HPDE6-E6E7 (cell line): ENCODE results near the gene PRLH.
A peak's percentile ranks its signal among the peaks of the same experiment; 100 is the strongest.

Experiments
- DNase-seq: peaks from one replicate; pipeline ENCODE4 v3.0.0; 2011; ENCODE audit warnings: missing footprints; ENCODE audit errors: extremely low spot score

The PRLH gene

DNA sequence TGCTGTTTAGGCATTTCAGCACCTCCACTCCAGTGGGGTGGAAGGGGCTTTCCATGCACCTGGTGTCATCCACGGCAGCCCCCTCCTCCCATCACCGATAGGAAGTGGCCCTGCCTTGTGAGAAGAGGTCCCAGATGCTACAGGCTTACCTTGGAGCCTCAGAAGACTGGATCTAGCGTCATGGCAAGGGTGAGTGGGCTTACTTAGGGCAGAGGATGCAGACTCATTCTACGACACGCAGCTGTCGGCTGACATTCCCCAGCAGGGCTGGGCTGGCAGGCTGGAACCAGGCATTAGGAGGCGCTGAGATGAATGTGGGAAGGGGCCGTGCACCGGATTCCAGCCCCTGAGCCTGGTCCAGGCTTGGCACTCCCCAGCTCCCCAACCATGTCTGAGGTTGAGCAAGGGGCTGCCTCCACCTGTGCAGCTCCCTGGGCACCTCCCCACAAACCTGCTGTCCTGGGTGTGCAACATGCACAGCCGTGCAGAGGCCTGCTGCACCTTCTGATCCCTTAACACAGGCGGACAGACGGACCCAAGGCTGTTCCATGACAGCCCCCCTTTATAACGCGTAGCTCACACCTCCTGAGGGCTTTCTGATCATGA is 1.7 kb upstream of the PRLH start:
- no peak for DNase-seq

GRCh38 chr2:237565974-237566373 is 400 bp upstream of the PRLH start:
- DNase-seq, result no peak

GRCh38 chr2:237567276-237568029 is 1.1 kb downstream of the PRLH start:
- DNase-seq, result no peak

DNA sequence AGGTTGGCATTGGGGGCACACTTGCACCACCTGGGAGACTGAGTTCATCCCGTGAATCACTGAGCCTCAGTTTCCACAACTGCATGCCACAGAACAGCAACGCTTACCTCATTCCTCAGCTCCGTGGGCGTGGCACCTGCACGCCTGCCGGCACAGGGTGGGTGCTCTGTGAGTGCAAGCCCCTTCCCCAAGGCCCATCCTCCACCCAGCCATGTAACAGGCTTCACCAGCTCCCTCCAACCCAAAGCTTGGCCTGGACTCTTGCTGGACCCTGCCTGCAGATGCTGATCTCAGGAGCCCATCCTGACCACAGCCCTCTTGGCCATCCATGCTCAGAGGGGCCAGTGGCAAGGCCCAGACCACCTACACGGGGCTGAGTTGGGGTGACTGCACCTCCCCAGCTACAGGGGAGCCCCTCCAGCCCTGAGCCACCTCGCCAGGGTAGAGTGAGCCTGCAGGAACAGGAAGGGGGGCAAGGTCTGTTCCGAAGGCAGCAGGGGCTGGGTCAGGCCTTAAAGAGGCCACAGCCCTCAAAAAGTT is 1.8 kb downstream of the PRLH start:
- no peak for DNase-seq

DNA sequence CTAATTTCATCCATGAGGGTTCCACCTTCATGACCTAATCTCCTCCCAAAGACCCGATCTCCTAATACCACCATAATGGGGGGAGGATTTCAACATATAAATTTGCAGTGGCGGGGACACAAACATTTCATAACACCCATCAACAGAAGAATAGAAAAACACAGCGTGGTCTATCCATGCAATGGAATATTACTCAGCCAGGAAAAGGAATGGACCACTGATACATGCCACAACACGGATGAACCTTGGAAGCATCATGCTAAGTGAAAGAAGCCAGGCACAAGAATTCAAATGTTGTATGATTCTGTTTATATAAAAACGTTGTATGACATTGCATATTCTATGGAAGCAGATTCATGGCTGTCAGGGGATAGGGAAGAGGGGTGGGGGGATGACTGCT is 2.7 kb downstream of the PRLH start:
- no peak for DNase-seq

- no peak for DNase-seq
Measured at GRCh38 chr2:237569896-237570295, 3.5 kb downstream of the PRLH start.

DNA sequence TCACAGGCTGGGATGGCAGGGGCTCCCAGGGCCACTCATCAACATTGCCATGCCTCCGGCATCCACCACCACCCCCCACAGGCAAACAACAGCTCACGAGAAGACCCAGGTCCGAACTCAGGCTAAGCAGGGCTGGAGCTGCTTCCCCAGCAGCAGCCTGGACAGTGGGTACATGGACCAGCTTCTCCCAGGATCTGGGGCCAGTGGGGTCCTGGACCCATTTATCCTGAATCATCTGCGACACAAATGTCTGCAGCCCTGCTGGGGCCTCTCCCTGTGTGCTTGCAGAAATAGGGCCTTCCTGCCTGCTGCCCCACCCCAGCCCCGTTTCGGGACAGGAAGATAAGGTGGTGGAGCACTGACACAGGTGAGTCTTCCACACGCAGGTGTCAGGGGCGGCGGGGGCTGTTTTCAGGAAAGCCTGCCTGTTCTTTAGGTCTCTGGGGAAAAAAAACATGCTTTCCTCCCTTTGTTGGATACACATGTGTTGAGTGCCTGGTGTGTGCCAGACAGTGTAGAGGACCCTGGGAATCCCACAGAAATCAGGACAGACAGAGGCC is 4.5 kb downstream of the PRLH start:
- no peak for DNase-seq

- no peak for DNase-seq
Measured at GRCh38 chr2:237571551-237571950, 5.2 kb downstream of the PRLH start.

DNA sequence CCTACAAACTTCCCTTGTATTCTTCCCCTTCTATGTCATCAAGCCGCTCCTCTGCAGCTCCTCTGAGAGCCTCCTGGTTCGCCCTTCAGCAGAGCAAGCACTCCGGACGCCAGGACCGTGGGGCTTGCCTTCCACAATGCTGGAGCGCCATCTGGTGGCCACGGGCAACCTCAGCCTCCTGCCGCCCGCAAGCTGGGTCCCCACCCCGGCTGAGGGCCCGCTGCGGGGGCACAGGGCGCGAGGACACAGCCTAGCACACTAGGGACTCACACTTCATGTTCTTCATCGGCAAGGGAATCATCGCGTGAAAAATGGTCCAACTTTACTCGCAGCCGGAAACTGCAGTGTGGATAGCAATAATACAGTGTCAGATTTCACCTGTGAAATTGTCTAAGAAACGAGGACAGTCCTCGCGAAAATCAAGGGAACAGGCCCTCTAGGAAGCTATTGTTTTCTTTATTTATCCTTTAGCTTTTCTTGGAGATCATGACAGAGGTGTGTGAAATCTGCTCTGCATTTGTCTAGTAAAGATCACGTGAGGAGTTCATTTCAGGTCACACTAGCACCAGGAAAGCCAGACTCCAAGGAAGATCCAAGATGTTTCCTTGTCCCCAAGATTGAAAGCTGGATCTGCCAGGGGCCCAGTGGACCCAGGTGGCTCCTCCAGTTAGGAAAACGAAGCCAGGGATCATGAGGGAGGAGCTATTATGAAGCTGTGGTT is 5.8 kb downstream of the PRLH start:
- peak; percentile 93 for DNase-seq

DNA sequence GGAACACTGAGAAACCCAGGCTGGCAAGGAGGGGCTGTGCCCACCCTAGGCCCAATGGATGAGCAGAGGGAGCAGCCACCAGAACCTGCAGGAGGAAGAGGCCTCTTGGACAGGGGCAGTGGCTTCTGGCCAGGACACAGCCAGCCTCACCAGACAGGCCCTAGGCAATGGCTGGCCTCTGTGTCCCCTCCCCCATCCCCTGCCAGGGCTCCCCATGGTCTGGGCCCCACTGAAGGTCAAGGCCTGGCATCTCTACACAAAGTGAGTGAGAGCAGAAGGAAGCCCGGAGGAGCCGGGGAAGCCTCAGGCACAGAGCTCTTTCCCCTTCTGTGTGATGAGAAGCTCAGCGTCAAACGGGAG is 6.3 kb downstream of the PRLH start:
- DNase-seq, result no peak

DNA sequence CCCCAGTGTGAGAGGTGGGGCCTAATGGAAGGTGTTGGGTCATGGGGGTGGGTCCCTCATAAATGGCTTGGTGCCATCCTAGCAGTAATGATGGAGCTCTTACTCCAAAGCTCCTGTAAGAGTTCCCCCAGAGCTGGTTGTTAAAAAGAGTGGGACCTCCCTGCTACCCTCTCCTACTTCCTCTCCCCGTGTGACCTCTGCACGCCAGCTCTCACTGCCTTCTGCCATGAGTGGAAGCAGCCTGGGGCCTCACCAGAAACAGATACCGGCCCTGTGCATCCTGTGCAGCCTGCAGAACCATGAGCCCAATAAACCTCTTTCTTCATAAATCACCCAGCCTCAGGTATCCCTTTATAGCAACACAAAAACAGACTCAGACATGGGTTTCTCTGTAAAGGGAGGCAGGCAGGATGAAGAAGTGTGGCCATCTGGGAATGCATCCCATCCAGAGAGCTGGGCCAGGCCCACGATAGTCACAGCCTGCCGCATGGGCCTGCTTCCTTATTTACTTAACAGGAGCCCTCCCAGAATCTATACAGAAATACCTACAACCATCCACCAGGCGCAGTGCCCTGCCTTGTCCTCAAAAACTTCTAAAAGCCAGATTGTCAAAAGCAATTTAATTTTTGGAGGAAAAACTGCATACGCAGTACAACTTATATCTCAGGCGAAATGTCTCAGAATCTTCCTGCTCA is 7.5 kb downstream of the PRLH start:
- no peak for DNase-seq

- DNase-seq, result no peak
Measured at GRCh38 chr2:237574467-237574866, 8.1 kb downstream of the PRLH start.

GRCh38 chr2:237574894-237575868 is 8.8 kb downstream of the PRLH start:
- peak; percentile 88 for DNase-seq

- DNase-seq, result no peak
Measured at GRCh38 chr2:237575869-237576862, 9.8 kb downstream of the PRLH start.

- no peak for DNase-seq
Measured at GRCh38 chr2:237576974-237577373, 10.6 kb downstream of the PRLH start.

DNA sequence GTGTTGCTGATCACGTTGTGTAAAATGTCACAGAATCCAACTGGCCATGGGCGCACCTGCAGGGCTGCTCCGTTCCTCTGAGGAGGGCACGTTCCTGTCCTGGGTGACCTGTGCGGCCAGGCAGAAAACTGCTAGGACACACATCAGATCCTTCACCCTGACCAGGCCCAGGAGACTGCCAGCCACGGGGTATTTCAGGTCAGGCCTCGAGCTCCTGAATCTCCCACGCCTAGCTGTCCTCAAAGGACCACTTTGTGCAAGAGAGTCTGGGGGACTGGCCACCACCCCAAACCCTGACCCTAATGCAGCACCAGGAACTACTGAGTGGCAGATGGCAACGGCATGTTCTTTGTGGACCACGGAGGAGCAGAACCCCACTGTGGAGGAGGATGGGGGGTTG is 11.1 kb downstream of the PRLH start:
- no peak for DNase-seq

DNA sequence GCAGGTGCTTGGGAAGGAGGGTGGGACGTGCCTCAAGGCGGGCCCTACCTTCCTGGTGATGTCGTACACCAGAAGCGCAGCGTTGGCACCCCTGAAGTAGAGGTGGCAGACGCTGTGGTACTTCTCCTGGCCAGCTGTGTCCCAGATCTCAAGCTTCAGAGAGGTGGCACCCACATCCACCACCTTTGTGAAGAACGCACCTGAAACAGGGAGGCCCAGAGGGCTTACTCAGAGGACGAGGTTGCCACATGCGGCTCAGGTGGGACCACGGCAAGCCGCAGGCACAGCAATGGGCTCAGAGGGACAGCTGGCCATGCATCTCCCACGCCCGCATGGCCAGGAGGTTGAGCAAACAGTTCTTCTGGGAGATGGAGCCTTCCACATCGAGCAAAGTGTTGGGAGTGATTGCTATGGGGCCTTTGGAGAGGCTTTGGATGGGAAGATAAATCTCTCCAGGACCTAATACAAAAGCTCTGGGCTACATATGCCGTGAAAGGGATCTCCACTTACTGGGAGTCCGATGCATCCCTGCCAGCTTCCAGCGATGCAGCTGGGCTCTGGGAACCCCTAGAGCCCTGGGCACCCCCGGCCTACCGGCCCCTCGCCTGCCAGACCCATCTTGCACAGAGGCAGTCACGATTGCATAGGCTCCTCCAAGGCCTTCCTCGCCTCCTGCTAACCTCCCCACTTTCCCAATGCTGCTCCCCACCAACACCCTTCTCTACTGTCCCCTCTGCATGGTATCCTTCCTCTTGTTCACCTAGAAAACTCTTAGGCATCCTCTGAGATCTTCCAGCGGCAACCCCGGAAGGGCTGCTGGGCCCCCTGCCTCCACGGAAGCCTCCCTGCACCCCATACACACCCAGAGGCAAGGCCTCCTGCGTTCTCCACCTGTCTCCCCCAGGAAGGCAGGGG is 11.8 kb downstream of the PRLH start:
- DNase-seq, result no peak

DNA sequence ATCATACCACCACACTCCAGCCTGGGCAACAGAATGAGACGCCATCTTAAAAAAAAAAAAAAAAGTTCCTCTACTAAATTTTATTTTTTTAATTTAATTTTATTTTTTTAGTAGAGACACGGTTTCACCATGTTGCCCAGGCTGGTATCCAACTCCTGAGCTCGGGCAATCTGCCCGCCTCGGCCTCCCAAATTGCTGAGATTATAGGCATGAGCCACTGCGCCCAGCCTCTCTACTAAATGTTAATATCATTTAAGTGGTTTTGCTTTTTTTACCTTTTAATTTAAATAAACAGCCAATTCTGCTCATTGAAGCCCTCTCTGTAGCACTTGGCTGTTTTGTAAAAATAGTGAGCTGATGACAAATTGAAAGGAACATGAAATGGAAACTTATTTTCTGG is 15.0 kb downstream of the PRLH start:
- no peak for DNase-seq
